HG02884 (cell line): ENCODE results near the gene GRB7.

Experiments
- ATAC-seq: cut with Tn5 transposase; IDR thresholded peaks from one replicate; pipeline ENCODE4 v1.9.1; 2021; ENCODE audit warnings: mild to moderate bottlenecking, moderate library complexity; ENCODE audit not compliant: unreplicated experiment

Gene GRB7

DNA sequence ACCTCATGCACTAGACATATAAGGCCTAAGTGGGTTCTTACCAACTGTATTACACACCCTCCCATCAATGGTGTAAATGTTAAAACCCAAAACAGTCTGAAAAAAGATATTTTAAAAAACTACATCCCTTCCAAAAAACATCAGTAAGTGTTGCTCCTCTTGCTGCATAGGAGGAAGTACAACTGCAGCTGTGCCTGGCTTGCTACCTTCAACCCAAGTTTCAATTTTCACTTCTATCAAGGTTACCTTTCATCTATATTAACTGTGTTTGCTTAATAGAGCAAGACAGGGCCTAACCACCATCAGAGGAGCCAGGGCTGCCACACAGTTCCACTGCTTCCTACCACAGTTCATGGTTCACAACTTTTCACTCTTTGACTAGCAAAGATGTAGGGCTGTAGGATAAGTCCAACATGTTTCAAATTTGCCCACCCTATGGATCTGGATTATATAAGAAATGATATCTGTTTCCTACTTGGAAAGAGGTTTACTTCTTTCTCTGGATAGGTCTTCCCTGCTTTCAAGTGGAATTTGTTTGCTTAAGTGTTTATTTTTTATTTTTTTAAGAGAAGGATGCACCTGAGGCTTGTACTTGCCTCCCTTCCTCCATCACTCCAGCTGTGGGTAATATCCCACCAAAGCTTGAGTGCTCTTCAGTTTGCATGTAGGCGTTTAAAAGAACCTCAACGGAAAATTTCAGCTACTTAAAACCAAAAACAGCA, 56.7 kb downstream of the GRB7 start:
- peak; percentile 65 for ATAC-seq
